NCI-H748 (cell line): ENCODE results near the gene SNCA.

Source experiments
- DNase-seq: peaks from one replicate; lab custom pipeline; 2025; ENCODE audit not compliant: unreplicated experiment; lab: John Stamatoyannopoulos, UW

The SNCA gene

DNA sequence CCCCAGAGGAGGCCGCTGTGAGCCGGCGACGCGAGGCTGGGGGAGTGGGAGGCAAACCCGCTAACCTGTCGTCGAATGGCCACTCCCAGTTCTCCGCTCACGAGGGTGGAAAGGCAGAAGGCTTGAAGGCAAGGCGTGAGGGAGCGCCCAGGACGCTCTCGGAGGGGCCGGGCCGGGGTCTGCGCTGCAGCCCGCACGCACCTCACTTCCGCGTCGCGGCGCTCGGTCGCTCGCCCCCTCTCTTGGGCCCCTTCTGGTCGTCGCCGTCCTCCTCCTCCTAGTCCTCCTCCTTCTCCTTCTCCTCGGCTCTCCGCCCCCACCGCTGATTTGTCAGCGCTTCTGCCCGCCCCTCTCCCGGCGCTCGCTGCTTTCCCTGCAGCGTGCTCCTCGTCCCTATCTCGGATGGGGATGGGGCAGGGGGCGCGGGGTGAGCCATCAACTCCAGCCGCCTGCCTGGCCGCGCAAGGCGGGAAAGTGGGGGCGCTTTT lies at the start of gene SNCA:
TSS of gene SNCA (minus strand) at position 265 of the 488 bp plus-strand sequence. CDS start 1,494 bp downstream, outside the sequence.
- peak; percentile 81 for DNase-seq

DNA sequence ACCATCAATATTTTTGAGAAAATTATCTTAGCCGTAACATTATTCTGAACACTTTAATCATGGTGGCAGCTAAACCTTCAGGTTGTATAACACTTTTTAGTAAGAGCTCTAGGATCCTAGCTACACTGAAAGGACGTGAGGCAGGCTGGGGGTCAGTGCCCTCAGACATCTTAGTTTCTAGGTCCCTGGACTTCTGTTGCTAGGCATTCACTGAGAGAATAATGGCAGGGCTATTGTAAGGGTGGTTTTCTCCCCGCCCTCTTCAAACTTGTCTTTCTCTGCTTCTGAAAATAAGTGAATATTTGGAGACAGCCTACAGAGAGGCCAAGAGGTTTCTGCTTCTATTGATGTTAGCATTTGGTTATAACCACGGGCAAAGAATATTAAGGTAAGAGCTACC lies 42.3 kb upstream of the SNCA start:
- no peak for DNase-seq

DNA sequence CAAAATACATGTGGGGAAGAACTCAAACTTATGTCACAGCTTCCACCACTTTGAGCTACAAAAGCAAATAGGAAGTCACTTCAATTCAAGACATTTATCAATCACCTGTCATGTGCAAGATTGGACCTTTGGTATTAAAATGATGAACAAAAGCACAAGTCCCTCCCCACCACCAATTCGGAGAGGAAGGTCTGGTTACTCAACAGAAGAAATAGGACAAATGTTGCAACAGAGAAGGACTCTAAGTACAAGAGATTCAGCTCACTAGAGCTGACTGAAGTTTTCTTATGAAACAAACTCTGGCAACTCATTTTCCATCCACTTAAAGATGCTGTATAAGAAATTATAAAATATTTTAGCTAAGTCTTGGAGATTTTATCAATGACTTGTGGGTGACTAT lies 41.6 kb upstream of the SNCA start:
- no peak for DNase-seq

DNA sequence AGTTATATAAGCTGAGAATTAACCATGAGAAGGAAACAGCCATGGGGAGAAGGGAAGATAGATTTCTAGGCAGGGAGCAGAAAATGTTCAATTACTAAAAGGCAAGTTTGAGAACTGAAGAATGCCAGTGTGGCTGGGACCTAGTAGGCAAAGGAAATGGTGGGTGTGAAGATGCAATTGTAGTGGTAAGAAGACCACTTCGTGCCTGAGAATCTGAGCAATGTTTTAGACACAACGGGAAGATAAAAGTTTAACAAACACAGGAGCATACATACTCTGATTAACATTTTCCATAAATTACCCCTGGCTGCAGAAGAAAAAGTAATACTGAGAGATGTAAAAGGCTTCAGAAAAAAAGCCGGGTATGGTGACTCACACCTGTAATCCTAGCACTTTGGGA lies 39.6 kb upstream of the SNCA start:
- DNase-seq, result no peak

DNA sequence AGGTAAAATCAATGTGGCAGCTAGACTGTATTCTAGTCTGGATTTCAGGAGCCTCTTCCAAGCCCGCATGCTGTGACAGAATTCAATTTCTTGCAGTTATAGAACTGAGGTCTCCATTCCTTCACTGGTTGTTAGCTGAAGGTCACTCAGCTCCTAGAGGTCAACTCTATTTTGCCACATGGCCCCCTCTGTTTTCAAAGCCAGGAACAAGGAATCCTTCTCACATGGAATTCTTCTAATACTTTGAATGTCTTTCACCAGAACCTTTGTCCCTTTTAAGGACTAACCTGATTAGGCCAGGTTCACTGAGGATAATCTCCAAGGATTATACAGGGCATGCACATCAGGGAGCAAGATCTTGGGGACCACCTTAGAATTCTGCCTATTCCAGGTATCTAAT lies 34.2 kb upstream of the SNCA start:
- no peak for DNase-seq

DNA sequence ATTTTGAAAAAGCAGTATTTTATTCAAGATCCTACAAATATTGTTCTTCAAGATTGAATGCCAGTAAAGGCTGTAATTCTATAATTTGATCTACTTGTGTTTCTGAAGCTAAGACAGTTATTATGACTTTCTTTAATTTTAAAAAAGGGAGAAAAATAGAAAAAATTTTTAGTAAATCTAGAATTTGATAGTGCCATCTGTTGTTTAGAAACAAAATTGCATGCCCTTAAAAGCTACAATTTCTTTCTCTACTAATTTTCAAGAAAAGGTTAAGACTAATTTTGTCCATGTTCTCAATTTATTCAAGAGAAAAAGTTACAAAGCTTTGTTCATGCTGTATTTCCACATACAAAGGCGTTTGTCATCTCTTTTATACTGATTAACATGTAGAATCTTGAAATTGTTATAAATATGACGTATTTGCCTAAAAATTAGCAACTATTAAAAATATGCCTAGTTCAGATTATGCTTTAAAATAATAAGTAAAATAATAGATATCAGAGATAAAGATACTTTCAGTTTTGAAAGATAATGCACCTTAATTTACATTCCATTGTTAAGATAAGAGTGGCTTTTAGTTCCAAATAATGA lies 32.1 kb upstream of the SNCA start:
- no peak for DNase-seq

DNA sequence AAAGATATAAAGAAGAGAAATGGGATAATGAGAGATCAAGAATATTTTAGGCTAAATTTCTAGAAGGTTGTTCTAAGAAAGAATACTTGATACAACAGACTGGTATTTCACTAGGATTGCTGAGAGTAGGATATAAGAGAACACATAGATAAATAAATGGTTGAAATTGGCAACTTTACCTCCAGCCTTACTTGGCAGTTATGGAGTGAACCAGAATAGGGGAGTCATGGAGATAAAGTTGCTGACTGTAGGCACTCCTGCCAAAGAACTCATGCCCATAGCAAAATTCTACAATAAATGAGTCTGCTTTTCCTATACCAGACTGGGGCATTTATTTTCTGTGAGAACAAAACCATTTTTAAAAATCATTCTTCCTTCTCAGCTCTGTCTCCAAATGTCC lies 31.3 kb upstream of the SNCA start:
- DNase-seq, result no peak

DNA sequence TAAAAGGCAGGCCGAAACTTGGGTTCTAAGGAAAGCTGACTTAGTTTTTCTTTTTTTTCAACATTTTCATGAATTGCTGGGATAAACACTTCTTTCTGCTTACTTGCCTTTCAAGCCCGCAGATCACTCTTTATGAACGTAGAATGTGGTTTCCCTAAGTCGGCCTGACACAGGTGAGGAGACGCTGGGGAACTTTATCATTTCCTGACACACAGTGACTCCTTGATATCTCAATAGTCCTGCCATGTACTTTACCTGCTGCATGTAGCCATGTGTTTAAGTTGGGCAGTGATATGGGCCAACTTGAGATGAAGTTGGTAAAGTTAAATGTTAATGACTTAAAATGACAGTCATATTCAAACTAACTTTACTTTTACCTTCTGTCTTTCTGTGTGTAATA lies 26.6 kb upstream of the SNCA start:
- no peak for DNase-seq

DNA sequence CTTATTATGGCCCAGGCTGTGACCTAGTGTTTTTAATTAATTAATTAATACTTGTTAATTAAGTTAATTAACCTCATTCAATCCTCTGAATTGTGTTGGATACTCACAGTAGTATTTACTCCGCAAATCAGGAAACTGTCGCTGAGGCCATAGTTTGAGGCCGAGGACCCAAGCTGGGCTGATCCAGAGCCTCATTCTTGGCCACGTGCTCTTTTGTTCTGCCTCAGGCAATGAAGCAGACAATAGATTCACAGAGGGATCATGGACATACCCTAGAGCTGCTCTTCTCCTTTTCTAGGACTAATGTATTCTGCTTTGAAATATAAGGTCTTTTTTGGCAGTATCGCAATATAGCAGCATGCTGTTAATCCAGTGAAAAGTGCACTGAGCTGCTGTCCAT lies 24.0 kb upstream of the SNCA start:
- DNase-seq, result no peak

DNA sequence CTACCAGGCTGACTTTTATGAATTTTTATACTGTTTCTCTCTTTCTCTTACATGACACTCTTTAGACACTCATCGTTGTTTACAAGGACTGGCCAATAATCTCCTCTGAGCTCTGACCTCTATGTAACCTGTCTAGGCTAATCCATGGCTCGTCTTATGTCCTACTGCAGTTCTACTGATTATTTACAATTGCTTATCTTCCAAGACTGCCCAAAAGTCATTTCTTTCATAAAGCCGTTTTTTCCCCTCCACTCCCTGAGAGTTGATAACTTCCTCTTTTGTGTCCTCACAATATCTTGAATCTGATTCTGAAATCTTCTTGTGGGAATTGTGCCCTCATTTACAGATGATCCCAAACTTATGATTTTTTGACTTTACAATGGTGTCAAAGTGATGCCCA lies 18.3 kb upstream of the SNCA start:
- DNase-seq, result no peak

DNA sequence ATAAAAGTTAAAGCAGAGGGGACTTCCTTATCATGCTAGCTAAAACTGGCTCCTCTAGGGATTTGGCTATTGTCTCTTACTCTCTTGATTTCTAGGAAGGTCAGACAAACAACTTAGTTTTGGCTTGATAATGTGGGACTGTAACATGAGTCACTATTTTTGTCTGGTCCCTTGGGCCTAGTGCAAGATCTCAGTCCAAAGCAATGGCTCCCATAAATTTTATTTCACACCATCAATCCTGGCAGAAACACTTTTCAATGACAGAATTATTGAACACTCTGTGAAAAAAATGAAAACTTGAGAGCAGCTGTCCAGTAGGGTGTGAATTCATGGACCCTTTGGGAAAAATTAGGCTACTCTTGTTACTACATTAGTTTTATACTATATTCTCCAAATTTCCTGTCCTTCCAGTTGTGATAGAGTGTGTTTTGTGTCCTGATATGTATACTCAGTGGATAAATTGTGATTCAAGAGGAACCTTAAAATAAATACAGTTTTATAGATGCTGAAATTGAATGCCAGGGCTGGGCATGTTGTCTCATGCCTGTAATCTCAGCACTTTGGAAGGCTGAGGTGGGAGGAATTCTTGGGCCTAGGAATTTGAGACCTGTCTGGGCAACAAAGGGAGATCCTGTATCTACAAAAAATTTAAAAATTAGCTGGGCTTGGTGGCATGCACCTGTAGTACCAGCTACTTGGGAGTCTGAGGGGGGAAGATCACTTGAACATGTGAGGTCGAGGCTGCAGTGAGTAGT lies 10.8 kb upstream of the SNCA start:
- no peak for DNase-seq

DNA sequence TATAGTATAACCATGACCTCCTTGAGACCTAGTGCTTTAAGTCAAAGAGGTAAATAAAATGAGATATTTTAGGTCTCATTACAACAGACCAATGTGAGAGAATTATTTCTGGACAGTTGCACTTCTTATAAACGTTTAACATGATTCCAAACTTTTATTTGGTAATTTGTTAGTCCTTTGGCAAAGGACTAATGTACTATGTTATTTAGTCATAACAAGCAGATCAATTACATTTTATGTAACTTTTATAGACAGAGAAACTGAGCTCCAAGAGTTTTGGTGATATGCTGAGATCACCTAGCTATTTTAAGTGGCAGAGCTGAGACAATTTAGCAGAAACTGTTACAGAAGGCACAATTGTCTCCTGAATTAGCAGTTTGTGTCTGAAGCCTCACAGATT lies 2.6 kb upstream of the SNCA start:
- no peak for DNase-seq

DNA sequence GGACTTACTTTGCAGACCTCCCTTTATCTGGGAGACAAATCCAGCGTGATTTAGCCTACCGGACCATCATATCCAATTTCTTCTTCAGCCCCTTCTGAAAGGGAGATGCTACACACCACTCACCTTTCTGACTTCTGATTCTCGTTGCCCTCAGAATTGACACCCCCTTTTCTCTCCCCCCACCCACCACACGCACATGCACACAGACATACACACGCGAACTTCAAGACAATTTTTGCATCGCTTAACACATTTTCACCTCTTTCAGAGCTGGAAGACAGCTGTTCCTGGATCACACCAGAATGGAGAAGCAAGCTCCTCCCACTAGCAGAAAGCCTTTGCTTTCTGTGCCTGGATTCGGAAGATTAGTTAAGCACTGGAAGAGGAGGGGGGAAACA lies 1.0 kb upstream of the SNCA start:
- DNase-seq, result peak; percentile 29

DNA sequence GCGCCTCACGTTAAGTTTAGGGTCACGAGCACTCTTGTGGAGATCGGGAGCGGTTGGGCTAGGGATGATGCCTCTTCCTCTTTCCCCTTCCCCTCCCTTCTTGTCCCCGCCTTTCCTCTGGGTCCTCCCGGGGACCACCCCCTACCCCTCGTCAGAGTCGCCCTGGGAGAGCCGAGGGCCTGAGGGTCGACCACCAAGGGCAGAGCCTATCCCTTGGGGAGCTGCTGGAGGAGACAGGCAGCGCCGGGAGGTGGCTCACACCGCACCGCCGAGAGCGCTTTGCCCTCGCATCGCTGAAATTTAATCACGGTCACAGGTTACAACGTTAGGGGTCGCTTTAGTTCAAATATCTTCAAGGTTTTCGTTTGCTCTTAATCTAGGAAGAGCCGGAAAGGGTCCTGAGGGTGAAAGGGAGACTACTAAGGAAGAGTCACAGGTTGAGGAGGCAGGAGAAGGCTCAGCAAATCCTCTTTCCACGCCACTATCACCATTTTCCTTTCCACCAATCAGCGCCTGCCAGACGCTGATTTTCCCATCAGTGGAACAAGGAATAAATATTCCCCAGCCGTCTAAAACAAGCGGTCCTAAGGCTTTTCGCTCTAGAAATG lies 528 bp upstream of the SNCA start:
- DNase-seq, result peak; percentile 38

DNA sequence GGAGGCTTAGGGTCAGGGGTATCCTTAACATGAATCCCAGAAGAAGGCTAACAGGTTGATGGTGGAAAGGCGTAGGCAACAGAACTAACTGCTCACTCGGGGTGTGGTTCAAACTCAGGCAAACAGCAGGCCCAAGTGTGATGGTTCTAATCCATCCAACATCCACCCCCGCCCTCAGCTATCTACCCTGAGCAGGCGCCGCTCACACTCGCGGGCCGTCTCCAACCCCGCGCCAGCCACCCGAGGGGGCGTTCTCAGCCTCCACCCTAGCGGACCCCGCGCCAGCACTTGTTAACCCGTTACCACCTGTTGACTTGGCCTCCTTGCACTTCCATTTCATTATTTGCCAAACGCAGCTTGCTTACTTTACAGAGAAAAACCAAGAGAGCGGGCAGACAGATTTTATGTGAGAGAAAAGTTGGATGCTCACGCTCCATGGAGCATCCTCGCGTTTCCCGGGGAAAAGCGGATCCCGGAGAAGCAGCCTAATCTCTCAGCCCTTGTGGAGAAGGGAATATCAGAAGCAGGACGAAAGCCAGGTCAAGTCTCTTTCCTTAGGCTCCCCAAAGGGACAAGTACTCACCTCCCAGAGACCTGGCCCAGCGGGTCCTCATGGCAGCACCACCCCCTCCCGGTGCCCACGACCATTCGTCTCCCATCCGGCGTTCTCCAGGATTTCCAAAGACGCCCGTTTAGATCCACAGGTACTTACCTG lies 773 bp downstream of the SNCA start:
- DNase-seq, result peak; percentile 32

DNA sequence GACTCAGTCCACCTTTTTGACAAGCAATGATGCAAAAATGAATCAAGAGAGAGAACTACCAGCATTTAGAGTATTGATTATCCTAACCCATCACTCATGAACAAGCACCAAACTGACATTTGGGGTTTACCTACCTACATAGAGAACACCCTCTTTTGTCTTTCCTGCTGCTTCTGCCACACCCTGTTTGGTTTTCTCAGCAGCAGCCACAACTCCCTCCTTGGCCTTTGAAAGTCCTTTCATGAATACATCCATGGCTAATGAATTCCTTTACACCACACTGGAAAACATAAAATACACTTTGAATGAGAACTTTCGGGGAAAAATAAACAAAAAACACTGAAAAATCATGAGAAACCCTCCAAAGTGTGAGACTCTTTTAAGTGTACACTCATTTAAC lies 1.5 kb downstream of the SNCA start:
- DNase-seq, result no peak

DNA sequence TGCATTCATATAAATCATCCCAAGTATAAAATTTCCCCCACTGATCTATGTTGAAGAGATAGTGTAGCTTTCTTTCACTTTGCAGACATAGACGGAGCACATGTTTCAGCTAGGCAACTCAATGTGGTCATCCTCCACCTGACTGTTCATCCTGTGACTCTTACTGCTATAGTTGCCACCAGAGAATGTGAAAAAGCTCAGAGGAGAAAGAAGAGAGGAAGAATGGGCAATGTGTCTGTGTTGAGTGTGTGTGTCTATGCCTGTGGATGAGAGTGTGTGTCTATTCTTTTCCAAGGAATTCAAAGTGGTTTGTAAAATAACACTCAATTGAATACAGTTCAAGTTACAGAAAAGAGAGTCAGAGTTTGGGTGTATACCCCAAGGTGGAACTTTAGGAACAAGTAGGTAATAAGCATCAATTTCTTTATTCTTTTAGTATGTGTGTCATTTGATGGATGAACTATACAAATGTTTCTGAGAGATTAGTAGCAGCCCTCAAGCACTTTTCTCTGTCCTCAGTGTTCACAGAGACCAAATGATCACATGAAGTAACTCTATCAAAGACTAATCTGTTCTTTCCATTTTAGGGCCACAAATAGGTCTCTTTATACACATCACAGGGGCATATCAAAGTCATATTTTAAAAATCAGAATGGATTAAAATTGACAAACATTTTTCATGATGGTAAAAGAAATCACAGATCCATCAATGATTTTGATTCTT lies 2.3 kb downstream of the SNCA start:
- DNase-seq, result no peak

DNA sequence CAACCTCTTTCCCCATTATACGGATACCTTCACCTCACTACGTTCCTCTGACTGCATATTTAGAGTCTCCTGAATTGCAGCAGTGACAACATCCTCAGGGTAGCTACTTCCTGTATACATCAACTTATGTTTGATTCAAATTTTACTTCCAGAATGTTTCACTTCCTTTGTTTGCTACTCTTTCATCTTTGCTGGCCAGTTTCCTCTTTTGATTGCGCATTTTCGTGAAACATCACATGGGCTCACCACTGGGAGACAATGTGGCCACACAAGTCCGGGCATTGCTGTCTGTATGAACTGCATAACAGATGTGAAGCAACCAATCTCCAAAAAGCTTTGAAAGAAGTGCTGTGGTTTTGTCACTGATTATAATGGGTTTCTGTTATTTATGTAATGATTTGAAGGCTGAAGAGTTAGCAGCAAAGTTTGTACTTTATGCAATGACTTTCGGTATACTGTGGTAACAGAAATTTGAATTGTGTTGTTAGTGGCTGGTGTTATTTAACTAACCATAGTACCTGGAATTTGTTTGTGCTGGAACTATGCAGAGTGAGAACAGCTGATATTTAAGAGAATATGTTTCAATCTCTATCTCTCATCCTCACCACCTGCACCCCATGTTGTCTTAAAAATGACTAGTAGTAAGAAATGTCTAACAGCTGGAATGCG lies 7.4 kb downstream of the SNCA start:
- DNase-seq, result no peak

DNA sequence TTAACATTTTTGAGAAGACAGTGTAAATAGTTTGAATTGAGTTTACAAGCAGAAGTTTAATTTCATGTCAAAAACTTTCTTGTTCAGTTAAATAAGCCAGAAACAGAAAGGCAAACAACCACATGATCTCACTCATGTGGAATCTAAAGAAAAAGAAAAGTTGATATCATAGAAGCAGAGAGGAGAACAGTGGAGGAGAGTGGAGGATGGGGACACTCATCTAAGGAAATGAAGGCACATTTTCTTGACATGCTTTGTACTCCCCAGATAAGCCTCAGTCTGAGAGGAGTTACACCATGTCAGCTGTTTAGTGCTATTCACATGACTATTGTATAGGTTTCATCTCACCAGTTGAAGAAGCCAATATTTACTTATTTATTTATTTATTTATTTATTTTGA lies 13.5 kb downstream of the SNCA start:
- DNase-seq, result no peak

DNA sequence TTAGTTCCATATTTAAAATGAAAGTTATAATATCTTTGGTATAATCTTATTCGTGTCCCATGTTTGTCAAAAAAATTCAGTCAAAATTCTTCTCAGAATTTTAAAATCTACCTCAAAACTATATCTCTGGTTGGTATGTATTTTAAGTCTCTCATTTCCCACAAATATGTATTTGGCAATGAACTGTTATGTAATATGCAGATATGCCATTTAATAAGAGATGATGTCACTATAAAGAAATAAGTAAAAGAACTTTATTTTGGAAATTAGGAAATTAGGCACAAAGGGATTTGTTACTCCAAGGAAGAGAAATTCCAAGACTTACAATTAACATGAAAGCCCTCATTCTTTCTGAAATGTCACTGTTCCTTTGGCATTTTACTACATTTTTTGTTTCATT lies 15.3 kb downstream of the SNCA start:
- DNase-seq, result no peak

DNA sequence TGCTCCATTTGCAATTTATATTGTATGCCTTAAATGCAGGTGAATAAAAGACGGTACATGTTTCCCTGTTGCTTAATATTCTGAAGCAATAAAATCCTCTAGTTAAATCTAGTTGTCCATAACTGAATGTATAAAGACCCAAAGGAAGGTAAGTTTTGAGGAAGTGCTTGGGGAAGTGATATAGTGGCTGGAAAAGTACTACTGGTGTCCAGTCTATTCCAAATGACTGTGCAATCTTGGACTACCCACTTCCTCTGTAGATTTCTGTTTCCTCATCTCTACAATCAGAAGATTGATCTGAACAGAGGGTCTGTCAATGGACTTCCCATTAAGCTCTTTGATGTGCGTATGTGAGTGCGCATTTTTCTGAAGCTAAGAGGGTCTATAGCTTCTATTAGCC lies 17.0 kb downstream of the SNCA start:
- DNase-seq, result no peak
